Thoracic aorta endothelial cell (primary cell): ENCODE measurements around the gene OR4C5. TPM values are rescaled to one million over a fixed set of nuclear protein-coding genes. Genes with fewer than 3 reads are reported as not detected.

Experiments
- total RNA-seq: library from RNA; depleted of rRNA; stranded (reverse); fragments of >200 nt; gene quantifications from 2 replicates; pipeline ENCODE4 v1.2.3, GENCODE V29; 2012

OR4C5 gene
- not detected in 2 replicates for total RNA-seq

DNA sequence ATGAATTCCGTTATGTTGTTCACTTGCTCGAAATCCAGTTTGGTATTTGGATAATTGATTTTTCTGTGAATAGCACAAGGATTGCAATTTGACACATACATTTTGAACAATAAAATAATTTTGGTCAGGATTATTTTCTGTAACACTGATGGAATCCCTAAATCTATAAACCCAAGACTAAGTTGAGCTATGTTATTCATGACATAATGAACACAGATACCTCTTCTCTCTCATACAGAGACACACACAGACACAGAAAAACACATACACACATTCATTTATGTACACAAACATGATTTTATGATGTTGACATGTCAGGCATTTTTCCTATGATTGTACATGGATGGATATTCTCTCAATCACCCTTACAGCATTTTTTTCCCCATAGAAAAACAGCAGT is at the start of gene OR4C5:
Gene OR4C5, minus strand, starts transcription at position 101 of the 400 bp plus-strand sequence. Its CDS starts 0 bp downstream, at position 101.

DNA sequence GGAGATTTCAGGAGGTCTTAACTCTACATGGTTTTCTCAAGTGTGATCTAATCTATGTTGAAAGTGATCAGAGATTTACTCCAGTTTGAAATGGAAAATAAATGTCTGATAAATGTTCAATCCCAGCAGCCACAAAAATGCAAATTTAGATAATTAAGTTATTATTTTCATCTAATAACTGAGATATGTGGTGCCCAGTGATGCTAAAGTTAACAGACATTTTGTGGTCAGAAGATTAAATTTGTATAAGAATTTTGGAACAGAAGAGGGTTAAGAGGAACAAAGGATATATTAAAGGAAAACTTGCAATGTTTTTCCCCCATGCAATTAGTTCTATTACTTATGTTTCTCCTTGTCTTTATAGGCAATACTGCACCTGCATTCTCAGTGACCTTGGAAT is 41.6 kb downstream of the OR4C5 start, which contains the start of gene OR4C3:
Gene OR4C3, plus strand, starts transcription at position 301 of the 400 bp plus-strand sequence. CDS start 102 bp downstream, outside the sequence.

Other genes starting within 250 kb of the OR4C5 start
- not detected in 2 replicates for gene OR4B1, start 149.7 kb downstream of the OR4C5 start, total RNA-seq
- not detected in 2 replicates for gene OR4X2, start 121.4 kb downstream of the OR4C5 start, total RNA-seq
- gene OR4X1, start 102.6 kb downstream of the OR4C5 start, total RNA-seq: not detected in 2 replicates
- gene OR4S1, start 60.2 kb downstream of the OR4C5 start, total RNA-seq: not detected in 2 replicates
- not detected in 2 replicates for gene OR4C3, start 41.5 kb downstream of the OR4C5 start, total RNA-seq
- gene OR4A47, start 122.3 kb upstream of the OR4C5 start, total RNA-seq: not detected in 2 replicates